ENCODE measurements around the gene SNAI3.

Gene SNAI3

DNA sequence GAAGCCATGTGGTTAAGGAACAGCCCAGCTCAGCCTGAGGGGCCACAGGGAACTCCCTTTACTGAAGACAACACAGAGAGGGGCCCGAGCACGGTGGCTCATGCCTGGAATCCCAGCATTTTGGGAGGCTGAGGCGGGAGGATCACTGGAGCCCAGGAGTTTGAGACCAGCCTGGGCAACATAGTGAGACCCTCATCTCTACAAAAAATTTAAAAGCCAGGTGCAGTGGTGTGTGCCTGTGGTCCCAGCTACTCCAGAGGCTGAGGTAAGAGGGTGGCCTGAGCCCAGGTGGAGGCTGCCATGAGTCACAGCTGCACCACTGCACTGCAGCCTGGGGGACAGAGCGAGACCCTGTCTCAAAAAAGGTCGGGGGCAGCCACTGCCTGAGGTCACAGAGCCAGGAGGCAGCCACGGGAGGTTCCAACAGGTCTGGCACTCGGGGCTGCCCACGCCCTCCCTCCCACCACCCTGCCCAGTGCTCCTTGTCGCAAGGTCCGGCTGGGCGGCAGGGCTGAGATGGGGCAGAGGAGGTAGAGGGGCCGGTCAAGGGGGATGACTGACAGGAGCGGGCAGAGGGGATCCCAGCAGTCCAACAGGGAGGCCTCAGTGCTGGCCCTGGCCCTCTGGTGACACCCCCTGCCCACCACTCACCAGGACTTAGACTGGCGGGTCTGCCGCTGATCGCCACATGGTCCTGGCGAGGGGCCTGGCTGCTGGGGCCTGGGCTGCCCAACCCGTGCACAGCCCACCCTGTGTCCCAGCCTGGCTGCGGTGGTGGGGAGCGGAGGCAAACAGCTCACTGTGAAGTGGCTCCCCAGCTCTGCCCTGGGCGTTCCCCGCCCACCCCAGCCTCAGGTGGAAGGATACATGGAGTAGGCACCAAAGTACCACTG, 38.9 kb downstream of the SNAI3 start:
- DNase-seq (ENCODE audit: low spot score) = no peak
- no peak overlapping the region for H3K4me3 ChIP-seq

GRCh38 chr16:88646345-88647034, 39.8 kb downstream of the SNAI3 start:
- Histone ChIP-seq H3K4me3 (no peak overlapping the region), H3K27ac (no peak overlapping the region)
- no peak for TF ChIP-seq CTCF (IDR thresholded peaks at IDR 0.05)
- DNase-seq (ENCODE audit: low spot score) = no peak

More for the DNA sequence above, 38.9 kb downstream of the SNAI3 start:
- TF ChIP-seq CTCF (IDR thresholded peaks at IDR 0.05) = no peak
- no peak overlapping the region for H3K27ac ChIP-seq

DNA sequence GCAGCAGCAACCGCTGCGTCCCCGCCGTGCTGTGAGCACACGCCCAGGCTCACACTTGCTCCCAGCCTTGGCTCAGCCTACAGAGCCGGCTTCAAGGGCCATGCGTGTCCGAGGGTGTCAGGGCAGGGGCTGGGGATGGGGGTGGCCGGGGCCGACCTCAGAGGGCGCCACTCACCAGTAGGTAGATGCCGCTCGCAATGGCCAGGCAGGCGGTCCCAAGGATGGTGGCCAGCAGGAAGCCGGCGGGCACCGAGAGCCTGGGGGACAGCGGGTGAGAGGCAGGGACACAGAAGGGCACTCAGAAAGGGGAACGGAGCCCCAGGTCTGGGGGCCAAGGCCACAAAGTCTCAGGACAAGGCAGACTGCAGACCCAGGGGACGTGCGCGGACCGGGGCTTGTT, 40.4 kb downstream of the SNAI3 start:
- DNase-seq (ENCODE audit: low spot score) = no peak
- Histone ChIP-seq H3K27ac (no peak overlapping the region), H3K4me3 (no peak overlapping the region)
- no peak for TF ChIP-seq CTCF (IDR thresholded peaks at IDR 0.05)

GRCh38 chr16:88645455-88645854, 40.9 kb downstream of the SNAI3 start:
- DNase-seq (ENCODE audit: low spot score) = no peak
- no peak overlapping the region for H3K4me3 ChIP-seq
- TF ChIP-seq CTCF (IDR thresholded peaks at IDR 0.05) = no peak
- no peak overlapping the region for H3K27ac ChIP-seq

DNA sequence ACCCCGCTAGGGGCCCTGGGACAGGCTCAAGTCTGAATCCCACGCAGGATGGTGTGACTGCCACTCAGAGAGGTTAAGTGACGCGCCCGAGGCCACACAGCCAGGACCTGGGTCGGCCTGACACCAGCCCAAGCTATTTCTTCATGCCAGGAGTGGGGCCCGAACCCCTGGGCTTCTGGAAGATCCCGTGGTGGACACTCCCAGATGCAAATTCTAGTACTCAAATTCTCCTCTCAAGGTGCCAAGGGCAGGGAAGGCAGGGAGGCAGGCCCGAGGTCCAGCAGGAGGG, 42.7 kb downstream of the SNAI3 start:
- DNase-seq (ENCODE audit: low spot score) = no peak
- Histone ChIP-seq H3K4me3 (no peak overlapping the region), H3K27ac (no peak overlapping the region)
- TF ChIP-seq CTCF (IDR thresholded peaks at IDR 0.05) = no peak

DNA sequence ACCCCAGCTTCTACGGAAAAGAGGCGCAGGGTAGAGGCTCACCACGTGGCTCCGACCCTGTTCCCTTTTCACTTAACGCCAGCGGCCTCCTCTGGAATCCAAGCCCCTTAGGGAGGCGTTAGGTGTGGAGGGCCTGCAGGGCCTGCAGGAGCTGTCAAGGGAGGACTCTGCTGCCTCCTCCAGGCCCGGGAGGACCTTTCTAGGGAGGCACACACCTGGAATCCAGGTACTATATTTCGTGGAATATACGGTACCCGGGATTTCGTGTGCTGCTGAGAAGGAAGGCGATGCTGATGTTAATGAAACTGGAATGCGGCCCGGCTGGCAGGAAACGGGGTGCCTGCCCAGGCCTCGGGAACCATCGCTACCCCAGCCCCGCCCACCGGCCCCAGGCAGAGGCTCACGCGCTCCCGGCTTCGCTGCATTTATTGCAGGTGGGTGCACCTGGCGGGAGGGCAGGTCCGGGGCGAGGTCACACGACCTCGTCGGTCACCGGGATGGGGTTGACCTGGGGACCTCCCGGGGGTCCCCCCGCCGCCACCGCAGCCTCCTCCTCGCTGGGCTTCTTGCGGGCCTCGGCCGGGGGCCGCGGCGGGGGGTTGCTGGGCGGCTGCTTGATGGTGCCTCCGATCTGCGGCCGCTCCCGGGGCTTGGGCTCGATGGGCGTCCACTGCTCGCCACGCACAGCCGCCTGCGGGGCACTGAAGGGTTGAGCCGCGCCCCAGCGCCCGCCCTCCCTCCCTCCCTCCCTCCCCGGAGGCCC, 43.2 kb downstream of the SNAI3 start:
- Histone ChIP-seq H3K27ac (no peak overlapping the region), H3K4me3 (no peak overlapping the region)
- no peak for TF ChIP-seq CTCF (IDR thresholded peaks at IDR 0.05)
- no peak for DNase-seq (ENCODE audit: low spot score)

All from coronary artery (tissue), 2 donors.